Retina (tissue), 1 donor: ENCODE measurements around the gene MAD2L1BP.
A peak's percentile ranks its signal among the peaks of the same experiment; 100 is the strongest.
"Not testable (repeated sequence)": the region's sequence is repeated elsewhere in the genome, so short reads cannot be mapped to it uniquely, and the experiment has no call there.

Source experiments
- DNase-seq: peaks from one replicate; pipeline ENCODE4 v3.0.0-alpha.2; 2016

MAD2L1BP gene

GRCh38 chr6:43635387-43636307 lies at the start of gene MAD2L1BP:
TSS of gene MAD2L1BP (plus strand) at chr6:43635840. CDS start at chr6:43635876, 36 bp downstream.
- DNase-seq: peak; percentile 94

GRCh38 chr6:43588194-43588593 lies 47.4 kb upstream of the MAD2L1BP start:
- no peak for DNase-seq

GRCh38 chr6:43589564-43589963 lies 46.1 kb upstream of the MAD2L1BP start:
- not testable (repeated sequence) for DNase-seq

- DNase-seq: no peak
Measured at GRCh38 chr6:43593938-43594337, 41.7 kb upstream of the MAD2L1BP start.

- DNase-seq: no peak
Measured at GRCh38 chr6:43600595-43600994, 35.0 kb upstream of the MAD2L1BP start.

- DNase-seq: no peak
Measured at GRCh38 chr6:43604174-43604573, 31.5 kb upstream of the MAD2L1BP start.

GRCh38 chr6:43606019-43606418 lies 29.6 kb upstream of the MAD2L1BP start:
- DNase-seq: no peak

GRCh38 chr6:43608310-43608763 lies 27.3 kb upstream of the MAD2L1BP start:
- DNase-seq: peak; percentile 81

GRCh38 chr6:43608807-43609206 lies 26.8 kb upstream of the MAD2L1BP start:
- no peak for DNase-seq

GRCh38 chr6:43609402-43609801 lies 26.2 kb upstream of the MAD2L1BP start:
- no peak for DNase-seq

- DNase-seq: no peak
Measured at GRCh38 chr6:43610431-43610830, 25.2 kb upstream of the MAD2L1BP start.

- DNase-seq: no peak
Measured at GRCh38 chr6:43613721-43614395, 21.8 kb upstream of the MAD2L1BP start.

GRCh38 chr6:43614396-43614730 lies 21.3 kb upstream of the MAD2L1BP start:
- no peak for DNase-seq

- DNase-seq: no peak
Measured at GRCh38 chr6:43616725-43617472, 18.7 kb upstream of the MAD2L1BP start.

GRCh38 chr6:43621078-43621835 lies 14.4 kb upstream of the MAD2L1BP start:
- no peak for DNase-seq

GRCh38 chr6:43621836-43622180 lies 13.8 kb upstream of the MAD2L1BP start:
- DNase-seq: no peak

GRCh38 chr6:43622541-43622940 lies 13.1 kb upstream of the MAD2L1BP start:
- no peak for DNase-seq

- DNase-seq: no peak
Measured at GRCh38 chr6:43623880-43624785, 11.5 kb upstream of the MAD2L1BP start.

GRCh38 chr6:43624786-43625288 lies 10.8 kb upstream of the MAD2L1BP start:
- DNase-seq: no peak

GRCh38 chr6:43625393-43625992 lies 10.1 kb upstream of the MAD2L1BP start:
- DNase-seq: no peak
